ENCODE measurements around the gene ADAT1.

DNA sequence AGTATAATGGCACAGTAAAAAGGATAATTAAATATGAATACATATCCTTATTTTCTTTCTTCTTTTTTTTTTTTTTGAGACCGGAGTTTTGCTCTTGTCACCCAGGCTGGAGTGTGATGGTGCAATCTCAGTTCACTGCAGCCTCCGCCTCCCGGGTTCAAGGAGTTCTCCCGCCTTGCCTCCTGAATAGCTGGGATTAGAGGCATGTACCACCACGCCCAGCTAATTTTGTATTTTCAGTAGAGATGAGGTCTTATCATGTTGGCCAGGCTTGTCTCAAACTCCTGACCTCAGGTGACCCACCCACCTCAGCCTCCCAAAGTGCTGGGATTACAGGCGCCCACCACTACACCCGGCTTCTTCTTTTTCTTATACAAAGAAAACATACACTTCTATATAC, 44.9 kb downstream of the ADAT1 start:
- TF ChIP-seq, protein P1, sequence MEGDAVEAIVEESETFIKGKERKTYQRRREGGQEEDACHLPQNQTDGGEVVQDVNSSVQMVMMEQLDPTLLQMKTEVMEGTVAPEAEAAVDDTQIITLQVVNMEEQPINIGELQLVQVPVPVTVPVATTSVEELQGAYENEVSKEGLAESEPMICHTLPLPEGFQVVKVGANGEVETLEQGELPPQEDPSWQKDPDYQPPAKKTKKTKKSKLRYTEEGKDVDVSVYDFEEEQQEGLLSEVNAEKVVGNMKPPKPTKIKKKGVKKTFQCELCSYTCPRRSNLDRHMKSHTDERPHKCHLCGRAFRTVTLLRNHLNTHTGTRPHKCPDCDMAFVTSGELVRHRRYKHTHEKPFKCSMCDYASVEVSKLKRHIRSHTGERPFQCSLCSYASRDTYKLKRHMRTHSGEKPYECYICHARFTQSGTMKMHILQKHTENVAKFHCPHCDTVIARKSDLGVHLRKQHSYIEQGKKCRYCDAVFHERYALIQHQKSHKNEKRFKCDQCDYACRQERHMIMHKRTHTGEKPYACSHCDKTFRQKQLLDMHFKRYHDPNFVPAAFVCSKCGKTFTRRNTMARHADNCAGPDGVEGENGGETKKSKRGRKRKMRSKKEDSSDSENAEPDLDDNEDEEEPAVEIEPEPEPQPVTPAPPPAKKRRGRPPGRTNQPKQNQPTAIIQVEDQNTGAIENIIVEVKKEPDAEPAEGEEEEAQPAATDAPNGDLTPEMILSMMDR (IDR thresholded peaks at IDR 0.05), result no peak
- no peak for TF ChIP-seq POLR2A (IDR thresholded peaks at IDR 0.05)

Data from breast epithelium (tissue), 3 donors.